CD14-positive monocyte (primary cell): ENCODE measurements around the gene SPAG17. TPM values are rescaled to one million over a fixed set of nuclear protein-coding genes. Genes with fewer than 3 reads are reported as not detected.

Experiments
- DNase-seq, 3 donors: peaks; one replicate each; pipeline ENCODE4 v3.0.0-alpha.2; 2011 to 2022
- H2AFZ ChIP-seq: 2 replicates; pipeline ENCODE4 v1.6.0; 2012; ENCODE audit warnings: mild to moderate bottlenecking, low read depth, low read length, inconsistent platforms; ENCODE audit not compliant: insufficient read depth, poor library complexity, severe bottlenecking
- H3K27ac ChIP-seq, 2 donors: 1 replicate in 1 of 2; 2 replicates in 1 of 2; pipeline ENCODE4 v1.5.1; 2012 to 2013; ENCODE audit warnings: low read length in 2 of 2, control low read depth in 1 of 2, inconsistent platforms in 1 of 2, low read depth in 1 of 2, mild to moderate bottlenecking in 1 of 2
- H3K27me3 ChIP-seq, 2 donors: one replicate each; pipeline versions ENCODE4 v1.6.0 to v1.6.1; 2011 to 2013; ENCODE audit warnings: low read length in 2 of 2; ENCODE audit not compliant: control insufficient read depth in 2 of 2, insufficient read depth in 2 of 2
- H3K36me3 ChIP-seq, 2 donors: replicated peaks in 1 of 2; 1 replicate in 1 of 2; 2 replicates in 1 of 2; pipeline versions ENCODE4 v1.5.1 to v1.6.1; 2012 to 2013; ENCODE audit warnings: low read length in 2 of 2, control low read depth in 1 of 2, inconsistent platforms in 1 of 2, mild to moderate bottlenecking in 1 of 2; ENCODE audit not compliant: insufficient read depth in 2 of 2, control insufficient read depth in 1 of 2
- H3K4me1 ChIP-seq, 2 donors: 1 replicate in 1 of 2; 2 replicates in 1 of 2; pipeline versions ENCODE4 v1.5.1 to v1.6.1; 2012 to 2013; ENCODE audit warnings: low read length in 2 of 2, control low read depth in 1 of 2, inconsistent platforms in 1 of 2, mild to moderate bottlenecking in 1 of 2, moderate library complexity in 1 of 2; ENCODE audit not compliant: insufficient read depth in 2 of 2, control insufficient read depth in 1 of 2
- H3K4me2 ChIP-seq: replicated peaks from 2 replicates; pipeline ENCODE3; 2012; ENCODE audit warnings: low read length, moderate library complexity, mild to moderate bottlenecking; ENCODE audit not compliant: poor library complexity, severe bottlenecking; ENCODE audit errors: extremely low read depth
- H3K4me3 ChIP-seq, 3 experiments: fragments of 200-600 bp in 1 of 3; sonication (generic) in 1 of 3; replicated peaks in 1 of 3; 1 replicate in 2 of 3; 2 replicates in 1 of 3; pipeline ENCODE4 v1.5.1; 2011 to 2013; ENCODE audit warnings: low read length in 3 of 3, mild to moderate bottlenecking in 3 of 3, control low read depth in 2 of 3, low read depth in 2 of 3, inconsistent platforms in 1 of 3, moderate library complexity in 1 of 3
- H3K79me2 ChIP-seq: 2 replicates; pipeline ENCODE4 v1.6.0; 2012; ENCODE audit warnings: mild to moderate bottlenecking, control low read depth, inconsistent platforms, low read length, moderate library complexity; ENCODE audit not compliant: insufficient read depth
- H3K9ac ChIP-seq: 2 replicates; pipeline ENCODE4 v1.6.0; 2017; ENCODE audit warnings: low read length, mild to moderate bottlenecking; ENCODE audit not compliant: insufficient read depth, poor library complexity, severe bottlenecking
- H3K9me3 ChIP-seq, 2 donors: replicated peaks in 1 of 2; 1 replicate in 1 of 2; 2 replicates in 1 of 2; pipeline versions ENCODE4 v1.5.1 to v1.6.1; 2012 to 2013; ENCODE audit warnings: low read length in 2 of 2, control low read depth in 1 of 2; ENCODE audit not compliant: control insufficient read depth in 1 of 2, insufficient read depth in 1 of 2
- H4K20me1 ChIP-seq: 2 replicates; pipeline ENCODE4 v1.6.0; 2012; ENCODE audit warnings: mild to moderate bottlenecking, low read length, control low read depth, moderate library complexity; ENCODE audit not compliant: insufficient read depth
- H3K27ac Mint-ChIP-seq, 7 donors: one replicate each; pipeline ENCODE4 v1.8.0; 2020; ENCODE audit warnings: mild to moderate bottlenecking in 7 of 7, mixed read lengths in 7 of 7, moderate library complexity in 6 of 7, inconsistent platforms in 2 of 7
- H3K27me3 Mint-ChIP-seq, 3 donors: one replicate each; pipeline ENCODE4 v1.8.0; 2021 to 2022; ENCODE audit warnings: low read depth in 3 of 3, mild to moderate bottlenecking in 3 of 3, mixed read lengths in 3 of 3, moderate library complexity in 3 of 3, inconsistent platforms in 1 of 3
- H3K36me3 Mint-ChIP-seq, 2 donors: one replicate each; pipeline ENCODE4 v1.8.0; 2020; ENCODE audit warnings: mixed read lengths in 2 of 2, inconsistent platforms in 1 of 2, mild to moderate bottlenecking in 1 of 2
- H3K4me1 Mint-ChIP-seq: one replicate; pipeline ENCODE4 v1.8.0; 2020; ENCODE audit warnings: mild to moderate bottlenecking, mixed read lengths
- H3K4me3 Mint-ChIP-seq, 2 donors: one replicate each; pipeline ENCODE4 v1.8.0; 2020; ENCODE audit warnings: mild to moderate bottlenecking in 2 of 2, mixed read lengths in 2 of 2, moderate library complexity in 1 of 2
- H3K9me3 Mint-ChIP-seq, 7 donors: one replicate each; pipeline ENCODE4 v1.8.0; 2020 to 2022; ENCODE audit warnings: mixed read lengths in 7 of 7, mild to moderate bottlenecking in 6 of 7, moderate library complexity in 6 of 7, inconsistent platforms in 2 of 7
- WGBS: methylation state at CpG from one replicate; pipeline ENCODE4 v1.1.5; 2013; ENCODE audit warnings: missing lambda C conversion rate; ENCODE audit not compliant: insufficient coverage; 5-methylcytosine and 5-hydroxymethylcytosine counted together
- intact Hi-C, 2 donors: fragments of 100-400 bp; cut with micrococcal nuclease; formaldehyde crosslinking; loops; one replicate each; pipeline versions ENCODE4 v1.15.0 to v1.15.1; 2023
- polyA plus RNA-seq, 3 donors: library from polyadenylated mRNA; depleted of rRNA in 1 of 3; unstranded in 2 of 3; stranded (reverse) in 1 of 3; fragments of 300-500 nt in 2 of 3; fragments of >200 nt in 1 of 3; fragmentation: Illumina TruSeq in 2 of 3; gene quantifications; 1 replicate in 2 of 3; 2 replicates in 1 of 3; pipeline ENCODE4 v1.2.3, GENCODE V29; 2012 to 2021
- TF ChIP-seq, protein P1 (sequence below): fragments of 200-600 bp; IDR thresholded peaks from one replicate; pipeline ENCODE4 v1.8.0; 2022; ENCODE audit warnings: antibody characterized with exemption, mild to moderate bottlenecking

The SPAG17 gene
- polyA plus RNA-seq, 3 donors: 0.26 to 0.87 (median 0.68) TPM

DNA sequence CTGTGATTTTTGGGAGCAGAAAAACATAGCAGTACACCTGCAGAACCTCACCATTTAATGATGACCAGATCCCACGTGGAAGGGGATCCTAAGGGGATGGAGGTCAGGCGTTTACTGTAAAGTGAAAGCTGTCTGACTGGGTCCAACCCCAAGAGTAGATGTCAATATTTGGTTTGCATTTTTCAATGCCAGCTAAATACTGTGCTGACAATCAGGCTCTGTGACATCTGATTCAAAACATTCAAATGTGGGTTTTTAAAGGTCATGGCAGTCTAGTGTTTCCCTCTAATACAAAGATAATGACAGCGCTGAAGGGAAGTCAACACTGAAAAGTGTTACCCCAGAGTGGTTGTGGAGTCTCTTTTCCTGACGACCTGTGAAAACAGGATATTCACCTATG, 68.1 kb downstream of the SPAG17 start:
- H3K4me1 ChIP-seq: no peaks in the 10 kb centered on the region
- Mint-ChIP-seq H3K4me1 (no peaks in the 10 kb centered on the region), H3K9me3 (peaks cover 0 to 3% (median 0%) of the 10 kb centered on the region in 7 donors), H3K4me3 (no peak overlapping the region), H3K36me3 (no peaks in the 10 kb centered on the region), H3K27me3 (peaks cover 1 to 8% (median 4%) of the 10 kb centered on the region in 3 donors), H3K27ac (no peak overlapping the region)
- intact Hi-C loops: no loop called here
- no peak overlapping the region for H2AFZ ChIP-seq
- no peaks in the 10 kb centered on the region for H3K79me2 ChIP-seq
- no peak overlapping the region for H3K9ac ChIP-seq
- no peaks in the 10 kb centered on the region for H3K36me3 ChIP-seq
- 89% methylated on average over 4 of the region's 4 CpGs for WGBS
- H3K27me3 ChIP-seq: no peaks in the 10 kb centered on the region
- H3K4me2 ChIP-seq: no peak overlapping the region
- H3K4me3 ChIP-seq: no peak overlapping the region
- TF ChIP-seq, protein P1, sequence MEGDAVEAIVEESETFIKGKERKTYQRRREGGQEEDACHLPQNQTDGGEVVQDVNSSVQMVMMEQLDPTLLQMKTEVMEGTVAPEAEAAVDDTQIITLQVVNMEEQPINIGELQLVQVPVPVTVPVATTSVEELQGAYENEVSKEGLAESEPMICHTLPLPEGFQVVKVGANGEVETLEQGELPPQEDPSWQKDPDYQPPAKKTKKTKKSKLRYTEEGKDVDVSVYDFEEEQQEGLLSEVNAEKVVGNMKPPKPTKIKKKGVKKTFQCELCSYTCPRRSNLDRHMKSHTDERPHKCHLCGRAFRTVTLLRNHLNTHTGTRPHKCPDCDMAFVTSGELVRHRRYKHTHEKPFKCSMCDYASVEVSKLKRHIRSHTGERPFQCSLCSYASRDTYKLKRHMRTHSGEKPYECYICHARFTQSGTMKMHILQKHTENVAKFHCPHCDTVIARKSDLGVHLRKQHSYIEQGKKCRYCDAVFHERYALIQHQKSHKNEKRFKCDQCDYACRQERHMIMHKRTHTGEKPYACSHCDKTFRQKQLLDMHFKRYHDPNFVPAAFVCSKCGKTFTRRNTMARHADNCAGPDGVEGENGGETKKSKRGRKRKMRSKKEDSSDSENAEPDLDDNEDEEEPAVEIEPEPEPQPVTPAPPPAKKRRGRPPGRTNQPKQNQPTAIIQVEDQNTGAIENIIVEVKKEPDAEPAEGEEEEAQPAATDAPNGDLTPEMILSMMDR: no peak
- H3K9me3 ChIP-seq: no peaks in the 10 kb centered on the region
- H4K20me1 ChIP-seq: no peaks in the 10 kb centered on the region
- H3K27ac ChIP-seq: no peak overlapping the region
- no peak for DNase-seq

DNA sequence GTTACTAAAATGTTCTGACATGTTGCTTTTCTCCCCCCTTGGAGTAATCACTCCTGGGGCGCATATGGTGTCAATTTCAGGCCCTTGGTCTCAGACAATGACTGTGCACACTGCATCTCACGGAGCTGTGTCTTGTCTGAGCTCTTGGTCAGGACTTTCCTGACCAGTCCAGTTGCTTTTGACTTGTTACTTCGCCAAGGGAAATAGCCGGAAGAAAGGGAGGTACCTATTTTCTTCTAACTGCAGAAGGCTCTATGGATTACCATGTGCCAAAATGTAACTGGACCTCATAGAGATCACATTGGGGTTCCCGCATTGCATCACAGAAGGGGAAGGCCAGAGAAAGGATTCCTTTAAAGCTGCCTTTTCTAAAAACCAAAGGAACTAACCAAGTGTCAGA, 68.6 kb downstream of the SPAG17 start:
- no peak for DNase-seq
- no peak overlapping the region for H3K27ac Mint-ChIP-seq
- Histone ChIP-seq H2AFZ (no peak overlapping the region), H3K4me2 (no peak overlapping the region), H3K4me3 (no peak overlapping the region), H3K27me3 (no peaks in the 10 kb centered on the region), H3K79me2 (no peaks in the 10 kb centered on the region), H3K9ac (no peak overlapping the region), H3K27ac (no peak overlapping the region), H4K20me1 (no peaks in the 10 kb centered on the region), H3K36me3 (no peaks in the 10 kb centered on the region), H3K4me1 (no peaks in the 10 kb centered on the region), H3K9me3 (no peaks in the 10 kb centered on the region)
- TF ChIP-seq, protein P1: no peak
- no peaks in the 10 kb centered on the region for H3K36me3 Mint-ChIP-seq
- 98% methylated on average over 4 of the region's 5 CpGs for WGBS
- H3K4me3 Mint-ChIP-seq: no peak overlapping the region
- H3K27me3 Mint-ChIP-seq: peaks cover 2 to 10% (median 4%) of the 10 kb centered on the region in 3 donors
- peaks cover under 1% of the 10 kb centered on the region for H3K4me1 Mint-ChIP-seq
- peaks cover 0 to 3% (median 0%) of the 10 kb centered on the region in 7 donors for H3K9me3 Mint-ChIP-seq
- intact Hi-C loops: no loop called here
